DMS79 (cell line): ENCODE measurements around the gene CGB8.
"Not testable (repeated sequence)": the region's sequence is repeated elsewhere in the genome, so short reads cannot be mapped to it uniquely, and the experiment has no call there.

Experiments used
- DNase-seq: peaks from one replicate; lab custom pipeline; 2025; lab: John Stamatoyannopoulos, UW

Gene CGB8

DNA sequence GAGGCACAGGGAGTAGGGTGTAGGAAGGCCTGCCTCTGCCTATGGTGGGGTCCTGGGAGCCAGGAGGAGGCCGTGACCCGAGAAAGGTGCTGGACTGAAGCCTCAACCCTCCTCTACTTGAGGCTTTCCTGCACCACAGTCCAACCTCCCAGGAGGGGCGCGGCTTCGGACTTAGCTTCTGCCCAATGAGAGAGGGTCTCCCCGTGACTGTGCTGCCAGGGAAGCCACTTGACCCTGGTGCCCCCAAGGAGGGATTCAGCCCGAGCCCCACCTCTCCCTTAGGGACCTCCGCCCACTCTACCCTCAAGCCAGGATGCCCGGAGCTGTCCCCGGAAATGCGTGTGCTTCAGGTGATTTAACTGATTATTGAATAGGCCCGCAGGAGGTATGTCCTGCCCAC lies at the start of gene CGB8:
Gene CGB8, minus strand, starts transcription at position 101 of the 400 bp plus-strand sequence. CDS start 372 bp downstream, outside the sequence.
- not testable (repeated sequence) for DNase-seq

DNA sequence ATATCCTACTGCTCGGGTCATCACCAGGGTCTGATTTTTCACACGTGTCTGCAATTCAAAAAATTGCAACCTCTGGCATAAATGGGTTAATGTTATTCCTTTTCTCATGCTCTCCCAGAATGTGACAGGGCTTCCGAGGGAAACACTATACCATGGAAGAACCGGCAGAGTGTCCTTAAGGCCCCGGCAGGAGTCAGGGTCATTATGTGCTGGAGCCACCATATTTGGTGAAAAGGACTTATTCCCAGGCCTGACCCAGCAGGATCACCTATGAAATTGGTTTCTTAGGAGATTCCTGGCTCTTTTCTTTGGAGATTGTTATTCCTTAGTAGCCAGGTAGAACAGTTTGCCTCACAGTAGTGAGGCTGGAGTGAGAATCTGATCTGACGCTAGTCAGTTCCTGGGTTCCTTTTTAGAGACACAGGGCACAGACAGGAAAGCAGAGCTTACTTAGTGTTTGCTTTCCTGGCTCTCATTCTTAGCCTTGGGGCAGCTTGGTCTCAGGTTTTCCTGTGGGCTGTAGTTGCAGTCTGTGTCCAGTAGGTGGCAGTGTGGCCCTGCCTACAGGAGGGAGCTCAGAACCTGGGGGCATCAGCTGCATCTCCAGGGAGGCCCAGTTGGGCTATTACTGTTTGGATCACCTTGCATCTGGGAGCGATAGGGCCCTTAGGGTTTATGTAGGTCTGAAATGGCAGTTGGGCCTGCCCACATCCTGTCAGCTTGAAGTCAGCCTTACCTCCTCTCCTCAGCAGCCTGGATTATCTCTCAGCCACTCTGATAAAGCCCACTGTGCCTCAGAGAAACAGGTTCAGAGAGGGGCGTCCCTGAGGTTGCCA lies 48.8 kb upstream of the CGB8 start:
- DNase-seq, result peak; percentile 37

DNA sequence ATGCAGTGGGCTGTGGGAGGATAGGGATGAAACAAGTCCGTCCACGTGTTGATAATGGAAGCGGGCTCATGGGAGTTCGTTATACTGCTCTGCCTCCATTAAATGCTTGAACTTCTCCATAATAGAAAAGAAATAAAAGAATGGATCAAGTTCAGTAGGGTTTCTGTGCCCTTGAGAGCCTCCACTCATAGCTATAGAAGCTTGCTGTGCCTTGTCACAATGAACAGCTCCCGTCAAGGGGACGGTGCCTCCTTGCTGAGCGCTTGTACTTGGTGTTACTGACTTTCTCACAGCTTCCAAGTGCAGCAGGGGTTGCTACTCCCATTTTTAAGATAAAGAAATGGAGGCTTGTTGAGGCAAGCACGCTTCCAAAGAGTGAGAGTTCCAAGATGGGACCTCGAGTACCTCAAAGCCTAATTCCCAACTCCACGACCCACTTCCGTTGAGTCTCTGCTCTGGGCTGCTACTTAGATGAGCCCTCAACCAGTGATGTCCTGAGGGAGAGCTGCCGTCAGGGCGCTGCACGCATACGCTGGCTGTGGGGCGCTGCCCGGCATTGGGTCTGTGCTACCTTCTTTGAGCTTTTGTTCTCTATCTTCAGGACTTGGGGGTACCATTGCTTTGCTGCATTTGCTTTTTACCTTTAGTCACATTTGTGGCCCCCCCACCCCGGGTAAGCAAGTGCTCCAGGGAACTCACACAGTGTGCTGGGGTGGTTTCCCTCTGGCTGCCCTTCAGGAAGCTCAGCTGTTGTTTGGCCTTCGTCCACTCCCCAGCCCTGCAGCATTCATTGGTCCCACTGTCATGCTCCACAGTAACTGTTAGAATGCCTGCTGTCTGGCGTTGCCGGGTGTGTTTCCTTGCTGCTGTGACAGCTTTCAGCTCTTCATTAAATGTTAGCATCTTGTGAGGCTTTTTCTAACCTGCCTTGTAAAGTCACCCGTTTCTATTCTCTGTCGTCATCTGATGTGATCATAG lies 45.9 kb upstream of the CGB8 start:
- DNase-seq, result no peak

DNA sequence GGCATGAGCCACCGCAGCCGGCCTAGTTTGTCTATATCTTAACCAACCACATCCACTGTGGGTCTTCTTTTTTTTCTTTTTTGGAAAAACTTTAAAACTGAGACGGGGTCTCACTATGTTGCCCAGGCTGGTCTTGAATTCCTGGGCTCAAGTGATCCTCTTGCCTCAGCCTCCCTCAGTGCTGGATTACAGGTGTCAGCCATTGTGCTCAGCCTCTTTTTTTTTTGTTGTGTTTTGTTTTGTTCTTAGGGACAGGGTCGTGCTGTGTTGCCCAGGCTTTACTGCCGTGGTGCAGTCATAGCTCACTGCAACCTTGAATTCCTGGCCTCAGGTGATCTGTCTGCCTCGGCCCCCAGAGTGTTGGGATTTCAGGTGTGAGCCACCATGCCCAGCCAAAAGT lies 43.8 kb upstream of the CGB8 start:
- no peak for DNase-seq

DNA sequence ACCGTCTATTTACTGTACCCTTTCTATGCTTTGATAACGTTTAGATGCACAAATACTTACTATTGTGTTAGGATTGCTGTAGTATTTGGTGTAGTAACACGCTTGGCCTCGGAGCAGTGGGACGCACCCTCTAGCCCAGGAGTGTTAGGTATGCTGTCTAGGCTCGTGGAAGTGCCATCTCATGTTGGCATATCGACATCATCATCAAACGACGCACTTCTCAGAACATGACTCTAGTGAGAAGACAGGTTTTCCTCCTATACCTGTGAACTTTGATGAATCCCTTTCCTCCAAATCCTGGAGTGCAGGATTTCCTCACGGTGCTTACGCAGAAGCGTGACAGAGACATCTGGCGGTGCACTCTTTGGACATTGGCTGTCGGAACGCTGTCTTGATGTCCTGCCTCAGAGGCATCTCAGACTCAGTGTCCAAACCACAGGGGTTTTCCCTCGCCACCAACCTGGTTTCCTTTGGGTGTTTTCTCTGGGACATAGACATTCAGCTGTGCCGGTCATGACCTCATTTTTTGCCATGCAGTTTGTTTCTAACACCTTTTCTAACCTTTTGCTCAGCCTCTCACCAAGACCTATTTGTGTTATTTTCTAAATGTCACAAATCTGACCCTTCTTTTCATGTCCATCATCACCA lies 42.6 kb upstream of the CGB8 start:
- no peak for DNase-seq

DNA sequence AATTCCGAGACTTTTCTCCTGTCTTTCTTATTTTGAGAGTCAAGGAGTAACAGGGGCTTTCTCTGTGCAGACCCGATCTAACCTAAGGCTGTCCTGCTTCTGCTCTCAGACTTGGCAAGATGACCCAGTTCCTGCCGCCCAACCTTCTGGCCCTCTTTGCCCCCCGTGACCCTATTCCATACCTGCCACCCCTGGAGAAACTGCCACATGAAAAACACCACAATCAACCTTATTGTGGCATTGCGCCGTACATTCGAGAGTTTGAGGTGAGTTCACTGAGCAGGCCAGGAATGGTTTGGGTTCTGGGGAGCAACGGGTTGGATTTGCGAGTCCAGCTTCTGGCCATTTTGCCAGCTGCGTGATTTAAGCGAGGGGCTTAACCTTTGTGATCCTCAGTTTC lies 37.4 kb upstream of the CGB8 start:
- DNase-seq, result no peak

DNA sequence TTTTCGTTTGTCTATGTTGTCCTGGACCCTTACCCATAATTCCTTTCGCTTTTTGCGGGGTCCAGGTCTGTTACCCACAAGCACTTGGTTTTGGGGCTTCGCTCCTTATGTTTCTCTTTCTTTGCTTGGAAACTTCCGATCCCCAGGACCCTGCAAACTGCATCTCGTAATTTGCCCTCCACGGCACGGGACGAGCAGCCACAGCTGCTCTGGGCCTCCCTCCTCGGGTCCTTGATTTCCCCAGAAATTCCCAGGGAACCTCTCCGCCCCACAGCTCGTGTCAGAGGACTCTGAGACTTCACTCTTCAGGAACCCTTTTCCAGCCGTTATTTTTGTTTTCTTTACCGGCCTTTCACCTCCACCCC lies 36.9 kb upstream of the CGB8 start:
- no peak for DNase-seq

DNA sequence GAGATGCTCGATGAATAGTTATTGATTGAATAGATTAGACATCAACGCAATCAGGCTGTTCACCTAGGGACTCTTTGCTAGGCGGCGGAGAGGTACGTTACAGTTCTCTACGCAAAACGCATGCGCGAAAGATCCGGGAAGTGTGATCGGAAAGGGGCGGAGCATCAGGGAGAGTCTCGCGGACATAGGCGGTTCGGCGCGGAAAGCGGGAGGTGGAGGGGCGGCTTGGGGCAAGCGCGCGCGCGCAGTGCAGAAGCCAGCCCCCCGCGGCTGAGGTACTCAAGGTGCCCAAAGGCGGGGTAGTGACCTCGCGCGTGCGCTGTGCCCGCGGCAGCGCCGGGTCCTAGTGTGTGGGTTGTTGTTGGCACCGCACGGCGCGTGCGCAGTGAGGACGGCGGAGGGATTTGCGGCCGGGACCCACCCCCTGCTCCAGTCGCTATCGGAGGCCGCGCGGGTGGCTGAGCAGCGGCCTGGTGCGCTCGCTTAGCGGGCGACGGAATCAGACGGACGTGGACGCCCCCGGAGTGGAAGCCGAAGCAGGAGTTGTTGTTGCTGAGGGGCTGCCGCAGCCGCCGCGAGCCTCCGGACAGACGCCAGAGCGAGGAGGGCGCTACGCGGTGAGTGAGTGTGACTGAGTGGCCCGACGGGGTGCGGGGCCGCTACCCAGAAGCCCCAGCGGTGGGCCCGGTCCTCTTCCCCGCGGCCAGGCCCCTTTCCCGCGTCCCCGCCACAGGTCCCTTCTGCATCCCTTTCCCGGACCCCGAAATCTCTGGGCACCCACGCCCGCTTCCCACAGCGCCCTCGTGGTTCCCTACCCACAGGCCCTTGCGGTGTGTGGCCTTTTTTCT lies 36.3 kb upstream of the CGB8 start, which contains the start of gene SNRNP70:
Gene SNRNP70, plus strand, starts transcription at position 432 of the 848 bp plus-strand sequence. CDS start 964 bp downstream, outside the sequence.
- DNase-seq, result peak; percentile 97

DNA sequence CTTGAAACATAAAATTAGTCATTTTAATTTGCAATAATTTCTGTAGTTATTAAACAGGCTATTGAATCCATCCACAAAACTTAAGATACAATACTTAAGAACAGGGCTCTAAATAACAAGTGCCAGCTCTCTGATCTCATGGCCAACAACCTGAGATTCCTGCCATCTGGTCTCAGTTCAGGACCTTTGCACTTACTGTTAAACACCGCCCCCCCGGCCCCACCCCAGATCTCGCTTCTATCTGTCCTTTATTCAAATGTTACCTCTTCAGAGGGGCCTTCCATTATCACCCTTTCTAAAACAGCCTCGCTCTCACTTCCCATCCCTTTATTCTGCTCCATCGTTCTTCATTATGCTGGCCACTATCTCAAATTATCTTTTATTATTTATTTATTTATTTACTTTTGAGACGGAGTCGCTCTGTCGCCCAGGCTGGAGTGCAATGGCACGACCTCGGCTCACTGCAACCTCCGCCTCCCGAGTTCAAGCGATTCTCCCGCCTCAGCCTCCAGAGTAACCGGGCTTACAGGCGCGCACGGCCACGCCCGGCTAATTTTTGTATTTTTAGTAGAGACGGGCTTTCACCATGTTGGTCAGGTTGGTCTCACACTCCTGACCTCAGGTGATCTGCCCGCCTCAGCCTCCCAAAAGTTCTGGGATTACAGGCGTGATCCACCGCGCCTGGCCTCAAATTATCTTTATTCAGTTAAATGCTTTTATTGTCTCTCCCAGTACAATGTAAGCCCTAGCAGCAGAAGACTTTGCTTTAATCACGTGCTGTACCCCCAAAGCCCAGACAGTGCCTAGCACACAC lies 35.5 kb upstream of the CGB8 start:
- no peak for DNase-seq

DNA sequence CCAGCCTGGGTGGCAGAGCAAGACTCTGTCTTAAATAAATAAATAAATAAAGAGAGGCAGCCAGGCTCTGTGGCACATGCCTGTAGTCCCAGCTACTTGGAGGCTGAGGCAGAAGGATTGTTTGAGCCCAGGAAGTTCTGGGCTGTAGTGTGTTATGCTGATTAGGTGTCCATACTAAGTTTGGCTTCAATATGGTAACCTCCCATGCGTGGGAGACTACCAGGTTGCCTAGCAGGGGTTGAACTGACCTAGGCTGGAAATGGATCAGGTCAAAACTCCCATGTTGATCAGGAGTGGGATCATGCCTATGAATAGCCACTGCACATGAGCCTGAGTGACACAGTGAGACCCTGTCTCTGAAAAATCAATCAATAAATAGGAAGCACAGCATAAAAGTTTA lies 32.4 kb upstream of the CGB8 start:
- DNase-seq, result no peak

DNA sequence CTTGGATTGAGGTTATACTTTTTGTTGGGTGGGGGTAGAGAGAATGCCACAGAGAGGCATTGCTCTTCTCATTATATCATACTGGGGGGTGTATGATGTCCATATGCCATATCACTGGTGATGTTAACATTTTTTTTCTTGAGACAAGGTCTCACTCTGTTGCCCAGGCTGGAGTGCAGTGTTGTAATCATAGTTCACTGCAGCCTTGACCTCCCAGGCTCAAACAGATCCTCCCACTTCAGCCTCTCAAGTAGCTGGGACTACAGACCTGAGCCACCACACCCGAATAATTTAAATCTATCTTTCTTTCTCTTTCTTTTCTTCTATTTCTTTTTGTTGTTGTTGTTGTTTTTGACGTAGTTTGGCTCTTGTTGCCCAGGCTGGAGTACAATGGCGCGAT lies 31.5 kb upstream of the CGB8 start:
- DNase-seq, result no peak

DNA sequence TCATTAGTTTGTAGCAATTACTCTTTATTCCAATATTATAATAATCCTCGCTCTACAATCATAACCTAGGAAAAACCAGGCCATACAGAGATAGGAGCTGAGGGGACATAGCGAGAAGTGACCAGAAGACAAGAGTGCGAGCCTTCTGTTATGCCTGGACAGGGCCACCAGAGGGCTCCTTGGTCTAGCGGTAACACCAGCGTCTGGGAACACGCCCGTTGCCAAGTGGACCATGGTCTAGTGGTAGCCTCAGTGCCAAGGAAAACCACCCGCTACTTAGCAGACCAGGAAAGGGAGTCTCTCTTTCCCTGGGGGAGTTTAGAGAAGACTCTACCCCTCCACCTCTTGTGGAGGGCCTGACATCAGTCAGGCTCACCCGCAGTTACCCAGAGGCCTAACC lies 26.0 kb upstream of the CGB8 start:
- peak; percentile 55 for DNase-seq

DNA sequence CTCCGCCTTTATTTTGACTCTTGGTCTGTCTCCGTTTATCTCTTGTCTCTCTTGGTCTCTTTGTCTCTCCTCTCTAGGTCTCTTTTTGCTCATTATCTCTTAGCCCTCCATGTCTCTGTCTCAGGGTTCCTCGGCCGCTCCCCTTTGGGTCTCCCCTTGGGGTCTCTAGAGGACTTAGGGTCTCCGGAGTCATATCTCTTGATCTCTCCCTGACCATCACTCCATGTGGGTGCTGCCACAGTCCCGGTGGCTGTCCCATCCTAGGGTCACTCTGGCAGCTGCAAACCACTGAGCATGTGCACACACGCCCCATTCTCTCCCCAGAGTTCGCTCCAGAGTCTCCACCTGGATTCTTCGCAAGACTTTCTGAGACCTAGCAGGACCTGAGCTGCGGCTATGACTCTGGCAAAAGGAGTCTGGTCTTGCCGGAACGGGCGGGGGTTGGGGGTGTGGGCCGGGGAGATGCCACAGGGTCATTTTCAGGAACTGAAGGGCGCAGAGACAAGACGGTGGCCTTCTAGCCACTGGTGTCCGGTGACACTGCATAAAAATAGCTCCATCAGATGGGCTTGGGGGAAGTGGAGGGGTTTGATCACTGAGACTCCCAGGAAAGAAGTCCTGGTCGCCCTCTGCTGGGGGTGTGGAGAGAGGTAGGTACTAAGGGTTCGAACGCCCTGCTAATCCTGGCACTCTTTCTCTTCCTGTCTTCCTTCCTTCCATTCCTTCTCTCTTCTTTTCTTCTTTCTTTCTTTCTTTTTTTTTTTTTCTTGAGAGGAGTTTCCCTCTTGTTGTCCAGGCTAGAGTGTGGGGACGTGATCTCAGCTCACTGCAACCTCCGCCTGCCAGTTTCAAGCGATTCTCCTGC lies 24.8 kb upstream of the CGB8 start:
- DNase-seq, result no peak

DNA sequence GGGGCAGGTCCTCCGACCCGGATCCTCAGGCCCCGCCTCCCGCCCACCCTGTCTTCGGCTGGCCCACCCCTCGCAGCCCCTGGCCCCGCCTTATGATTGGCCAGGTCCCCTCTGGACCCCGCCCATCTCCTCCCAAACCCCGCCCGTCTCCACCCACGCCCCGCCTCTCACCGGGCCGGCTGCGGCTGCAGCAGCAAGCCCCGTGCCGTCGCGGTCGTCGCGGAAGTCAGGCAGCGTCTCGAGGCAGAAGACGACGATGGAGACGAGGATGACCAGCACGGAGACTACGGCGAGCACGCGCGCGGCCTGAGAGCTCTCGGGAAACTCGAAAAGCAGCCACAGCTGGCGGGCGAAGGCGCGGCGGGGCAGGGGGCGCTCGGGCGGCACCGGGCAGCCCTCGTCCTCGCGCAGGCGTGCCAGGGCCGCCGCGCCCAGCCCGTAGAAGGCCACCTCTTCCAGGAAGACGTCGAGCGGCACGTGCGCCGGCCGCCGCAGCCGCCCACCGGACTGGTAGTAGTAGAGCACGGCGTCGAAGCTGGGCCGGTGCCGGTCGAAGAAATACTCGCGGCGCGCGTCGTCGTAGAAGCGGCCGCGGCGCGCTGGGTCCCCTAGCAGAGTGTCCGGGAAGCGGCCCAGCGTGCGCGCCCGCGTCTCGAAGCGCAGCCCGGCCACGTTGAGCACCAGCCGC lies 23.1 kb upstream of the CGB8 start:
- no peak for DNase-seq

DNA sequence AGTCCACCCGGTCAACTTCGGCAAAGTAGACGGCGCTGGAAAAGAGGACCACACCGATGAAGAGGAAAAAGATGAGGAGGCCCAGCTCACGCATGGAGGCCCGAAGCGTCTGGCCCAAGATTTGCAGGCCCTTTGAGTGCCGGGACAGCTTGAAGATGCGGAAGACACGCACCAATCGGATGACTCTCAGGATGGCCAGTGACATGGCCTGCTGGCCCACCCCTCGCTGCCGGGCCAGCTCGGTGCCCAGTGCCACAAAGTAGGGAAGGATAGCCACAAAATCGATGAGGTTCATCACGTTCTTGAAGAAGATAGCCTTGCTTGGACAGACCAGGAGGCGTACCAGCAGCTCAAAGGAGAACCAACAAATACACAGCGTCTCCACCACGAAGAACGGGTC lies 21.5 kb upstream of the CGB8 start:
- DNase-seq, result no peak

DNA sequence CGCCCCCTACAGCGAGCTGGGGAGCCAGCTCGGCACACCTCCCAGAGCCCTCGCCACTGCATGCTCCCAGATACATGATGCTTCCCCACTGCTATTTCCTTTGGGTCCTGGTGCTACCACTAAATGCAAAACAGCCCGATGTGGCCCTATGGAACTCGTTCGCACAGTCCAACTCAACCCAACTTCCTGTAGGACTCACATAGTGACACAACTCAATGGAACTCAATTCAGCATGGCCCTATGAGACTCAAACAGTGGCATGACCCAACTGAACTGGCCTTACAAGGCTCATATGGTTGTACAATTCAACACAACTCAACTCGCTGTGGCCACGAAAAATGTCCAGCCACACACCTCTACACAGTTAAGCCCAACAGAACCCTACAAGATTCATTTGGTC lies 20.1 kb upstream of the CGB8 start:
- DNase-seq, result no peak

DNA sequence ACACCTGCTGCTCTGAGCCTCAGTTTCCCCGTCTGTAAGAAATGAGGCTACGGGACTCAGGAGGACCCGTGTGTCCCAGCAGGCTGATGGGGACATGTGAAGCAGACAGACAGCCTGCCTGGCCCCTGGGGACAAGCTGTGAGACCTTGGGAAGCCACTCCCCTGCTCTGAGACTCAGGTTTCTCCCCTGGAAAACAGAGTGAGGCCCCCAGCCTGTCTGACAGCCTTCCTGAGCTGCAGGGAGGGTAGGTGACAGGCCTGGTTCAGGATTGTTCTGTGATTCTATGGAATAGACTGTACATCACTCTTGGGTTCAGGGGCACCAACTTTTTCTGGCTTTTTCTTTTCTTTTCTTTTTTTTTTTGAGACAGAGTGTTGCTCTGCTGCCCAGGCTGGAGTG lies 18.6 kb upstream of the CGB8 start:
- DNase-seq, result no peak

DNA sequence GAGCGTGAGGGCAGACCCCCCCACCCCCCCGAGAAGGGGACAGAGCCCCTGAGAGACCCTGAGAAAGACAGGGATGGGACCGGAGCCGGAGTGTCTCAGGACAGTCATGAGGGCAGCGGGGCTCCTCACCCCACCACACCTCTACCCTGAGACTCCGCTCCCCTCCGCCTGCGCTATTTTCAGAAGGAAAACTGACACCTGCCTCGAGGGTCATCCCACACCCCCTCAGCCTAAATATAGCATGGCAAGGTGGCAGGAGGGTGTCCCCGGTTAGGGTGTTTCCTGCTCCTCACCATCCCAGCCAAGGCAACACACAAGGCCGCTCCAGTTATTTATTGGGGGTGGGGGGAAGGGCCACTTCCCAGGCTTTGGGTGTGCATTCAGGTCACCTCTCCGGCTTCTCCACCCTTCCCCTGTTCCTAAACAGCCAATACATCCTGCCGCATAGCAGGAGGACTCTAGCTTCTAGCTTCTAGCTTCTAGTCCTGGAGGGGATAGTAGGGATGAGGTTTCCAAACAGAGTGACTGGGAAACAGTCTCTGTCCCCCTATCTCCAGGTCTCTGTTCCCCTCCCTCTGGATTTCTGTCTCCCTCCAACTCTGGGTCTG lies 17.1 kb upstream of the CGB8 start:
- DNase-seq, result no peak
